ENCODE data around the gene CRKL. TPM values are rescaled to one million over a fixed set of nuclear protein-coding genes. Genes with fewer than 3 reads are reported as not detected.
"Not testable (repeated sequence)": the region's sequence is repeated elsewhere in the genome, so short reads cannot be mapped to it uniquely, and the experiment has no call there.

The CRKL gene
- polyA plus RNA-seq, 3 donors, result 59.1 to 65.5 (median 64.7) TPM

DNA sequence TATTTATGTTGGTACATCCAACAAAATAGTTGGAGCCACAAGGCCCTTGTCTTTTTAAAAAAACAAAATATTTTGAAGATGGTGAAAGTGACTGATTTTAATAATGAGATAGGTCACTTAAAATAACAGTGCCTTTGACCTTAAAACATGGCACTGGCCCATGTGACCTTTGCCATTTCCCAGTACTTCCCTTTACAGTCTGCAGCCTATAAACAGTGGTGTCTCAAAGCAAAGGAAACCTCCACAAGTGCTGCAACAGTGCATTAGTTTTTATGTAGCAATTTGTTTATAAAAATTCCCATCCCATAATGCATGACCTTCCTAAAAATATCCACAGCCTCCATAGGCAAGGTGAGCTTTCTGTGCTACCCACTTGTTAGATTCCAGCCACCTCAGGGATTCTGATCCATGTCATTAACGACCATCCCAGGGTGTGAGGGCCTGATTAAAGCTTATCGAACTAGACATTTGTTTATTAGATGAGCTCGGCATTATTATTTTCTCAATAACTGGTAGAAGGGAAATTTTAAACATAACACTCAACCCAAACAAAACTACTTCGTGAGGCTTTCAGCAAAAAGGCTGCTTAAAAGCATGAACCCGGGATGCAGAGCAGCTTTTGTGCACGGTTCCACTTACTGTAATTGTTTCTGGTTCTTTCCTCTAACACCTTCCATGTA lies 28.0 kb upstream of the CRKL start:
- no peak for DNase-seq (ENCODE audit: extremely low read depth in 1 of 11, low read depth in 9 of 11, low spot score in 4 of 11)

DNA sequence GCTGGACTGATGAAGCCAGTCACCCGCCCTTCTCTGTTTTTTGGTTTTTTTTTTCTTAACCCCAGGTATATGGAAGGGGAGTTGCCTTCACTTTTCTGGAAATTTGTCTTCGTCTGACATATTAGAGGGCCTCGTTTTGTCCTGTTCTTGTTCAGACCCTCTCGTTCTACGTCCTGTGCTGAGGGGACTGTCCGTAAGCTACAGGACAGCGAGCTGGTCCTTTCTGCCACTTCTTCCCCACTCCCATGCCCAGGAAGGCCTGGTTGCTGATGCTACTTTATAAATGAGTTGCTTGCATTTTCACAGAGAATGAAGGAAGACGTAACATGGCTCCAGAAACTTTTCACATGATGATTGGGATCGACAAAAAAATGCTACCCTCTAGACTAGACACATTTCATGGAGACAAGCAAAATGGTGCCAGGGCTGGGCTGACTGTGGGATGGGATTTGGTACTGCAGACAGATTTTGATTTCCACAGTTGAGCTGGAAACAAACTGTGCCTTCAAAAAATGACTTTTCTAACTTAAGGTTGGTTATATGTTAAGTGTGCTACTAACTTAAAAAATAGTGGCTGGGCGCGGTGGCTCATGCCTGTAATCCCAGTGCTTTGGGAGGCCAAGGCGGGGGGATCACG lies 27.2 kb upstream of the CRKL start:
- no peak for DNase-seq (ENCODE audit: extremely low read depth in 1 of 11, low read depth in 9 of 11, low spot score in 4 of 11)

DNA sequence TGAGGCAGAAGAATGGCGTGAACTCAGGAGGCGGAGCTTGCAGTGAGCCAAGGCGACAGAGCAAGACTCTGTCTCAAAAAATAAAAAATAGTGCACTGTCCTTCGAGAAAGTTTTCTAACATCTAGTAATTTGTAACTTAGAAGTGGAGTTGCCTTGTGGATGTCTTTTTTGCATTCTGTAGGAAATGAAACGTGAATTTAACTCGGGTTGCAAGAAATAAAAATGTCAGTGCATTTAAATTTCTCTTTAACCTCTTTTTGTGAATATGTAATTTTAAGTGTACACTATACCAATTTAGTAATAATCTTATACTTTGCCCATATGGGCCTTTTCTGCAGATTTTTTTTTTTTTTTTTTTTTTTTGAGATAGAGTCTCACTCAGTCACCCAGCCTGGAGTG lies 26.2 kb upstream of the CRKL start:
- no peak for DNase-seq (ENCODE audit: extremely low read depth in 1 of 11, low read depth in 9 of 11, low spot score in 4 of 11)

DNA sequence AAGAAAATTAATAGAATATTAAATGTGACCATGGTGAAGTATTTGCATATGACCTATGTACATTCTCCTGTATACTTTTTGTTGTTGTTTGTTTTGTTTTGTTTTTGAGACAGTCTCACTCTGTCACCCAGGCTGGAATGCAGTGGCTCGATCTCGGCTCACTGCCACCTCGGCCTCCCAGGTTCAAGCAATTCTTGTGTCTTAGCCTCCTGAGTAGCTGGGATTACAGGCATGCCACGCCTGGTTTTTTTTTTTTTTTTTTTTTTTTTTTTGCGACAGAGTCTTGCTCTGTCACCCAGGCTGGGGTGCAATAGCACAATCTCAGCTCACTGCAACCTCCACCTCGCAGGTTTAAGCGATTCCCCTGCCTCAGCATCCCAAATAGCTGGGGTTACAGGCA lies 19.5 kb upstream of the CRKL start:
- not testable (repeated sequence) for DNase-seq (ENCODE audit: extremely low read depth in 1 of 11, low read depth in 9 of 11, low spot score in 4 of 11)

DNA sequence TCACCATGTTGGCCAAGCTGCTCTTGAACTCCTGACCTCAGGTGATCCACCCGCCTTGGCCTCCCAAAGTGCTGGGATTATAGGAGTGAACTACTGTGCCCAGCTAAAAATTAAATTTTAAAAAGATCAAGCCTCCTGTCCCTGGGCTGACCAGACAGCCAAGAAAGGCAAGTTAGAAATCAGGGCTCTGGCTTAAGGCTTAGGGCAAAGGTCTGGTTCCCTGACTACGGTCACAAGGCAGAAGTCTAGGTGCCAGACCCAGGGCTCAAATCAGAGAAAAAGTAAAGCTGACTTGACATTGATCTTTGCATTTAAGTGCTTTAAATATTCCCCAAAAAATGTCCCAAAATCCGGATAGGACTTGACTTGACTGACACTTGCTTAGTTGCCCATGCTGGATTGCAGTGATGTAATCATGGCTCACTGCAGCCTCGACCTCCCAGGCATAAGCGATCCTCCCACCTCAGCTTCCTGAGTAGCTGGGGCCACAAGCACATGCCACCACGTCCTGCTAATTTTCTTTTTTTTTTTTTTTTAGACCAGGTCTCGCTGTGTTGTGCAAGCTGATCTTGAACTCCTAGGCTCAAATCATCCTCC lies 17.3 kb upstream of the CRKL start:
- no peak for DNase-seq (ENCODE audit: extremely low read depth in 1 of 11, low read depth in 9 of 11, low spot score in 4 of 11)

DNA sequence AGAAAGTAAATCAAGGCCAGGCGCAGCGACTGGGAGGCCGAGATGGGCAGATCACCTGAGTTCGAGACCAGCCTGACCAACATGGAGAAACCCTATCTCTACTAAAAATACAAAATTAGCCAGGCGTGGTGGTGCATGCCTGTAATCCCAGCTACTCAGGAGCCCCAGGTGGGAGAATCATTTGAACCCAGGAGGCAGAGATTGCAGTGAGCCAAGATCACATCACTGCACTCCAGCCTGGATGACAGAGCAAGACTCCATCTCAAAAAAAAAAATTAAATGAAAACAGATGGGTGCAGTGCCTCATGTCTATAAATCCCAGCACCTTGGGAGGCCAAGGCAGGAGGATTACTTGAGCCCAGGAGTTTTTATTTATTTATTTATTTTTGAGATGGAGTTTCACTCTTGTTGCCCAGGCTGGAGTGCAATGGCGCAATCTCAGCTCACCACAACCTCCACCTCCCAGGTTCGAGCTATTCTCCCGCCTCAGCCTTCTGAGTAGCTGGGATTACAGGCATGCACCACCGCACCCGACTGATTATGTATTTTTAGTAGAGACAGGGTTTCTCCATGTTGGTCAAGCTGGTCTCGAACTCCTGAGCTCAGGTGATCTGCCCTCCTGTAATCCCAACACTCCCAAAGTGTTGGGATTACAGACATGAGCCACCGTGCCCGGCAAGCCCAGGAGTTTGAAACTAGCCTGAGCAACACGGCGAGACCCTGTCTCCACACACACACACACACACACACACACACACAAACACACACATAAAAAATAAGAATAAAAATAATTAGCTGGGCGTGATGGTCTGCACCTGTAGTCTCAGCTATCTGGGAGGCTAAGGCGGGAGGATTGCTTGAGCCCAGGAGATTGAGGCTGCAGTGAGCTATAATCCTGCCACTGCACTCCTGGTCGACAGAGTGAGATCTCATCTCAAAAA lies 15.8 kb upstream of the CRKL start:
- not testable (repeated sequence) for DNase-seq (ENCODE audit: extremely low read depth in 1 of 11, low read depth in 9 of 11, low spot score in 4 of 11)

DNA sequence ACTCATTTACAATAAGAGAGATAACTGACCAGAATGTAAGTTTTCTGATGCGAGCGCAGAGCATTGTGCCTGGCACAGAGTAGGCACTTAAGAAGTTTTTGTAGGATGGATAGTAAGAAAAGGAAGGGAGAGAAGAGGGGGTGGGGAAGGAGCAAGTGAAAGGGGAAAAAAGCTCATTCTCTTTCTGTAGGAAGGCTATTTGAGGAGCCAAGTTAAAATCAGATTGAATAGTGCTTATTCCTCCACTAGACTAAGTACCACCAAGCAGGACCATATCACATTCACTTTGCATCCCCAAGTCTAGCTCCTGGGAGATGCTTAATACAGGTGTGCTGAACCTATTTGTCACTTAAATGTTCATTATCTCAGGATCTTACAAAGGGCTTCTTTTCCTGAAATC lies 14.1 kb upstream of the CRKL start:
- DNase-seq (ENCODE audit: extremely low read depth in 1 of 11, low read depth in 9 of 11, low spot score in 4 of 11), result no peak

DNA sequence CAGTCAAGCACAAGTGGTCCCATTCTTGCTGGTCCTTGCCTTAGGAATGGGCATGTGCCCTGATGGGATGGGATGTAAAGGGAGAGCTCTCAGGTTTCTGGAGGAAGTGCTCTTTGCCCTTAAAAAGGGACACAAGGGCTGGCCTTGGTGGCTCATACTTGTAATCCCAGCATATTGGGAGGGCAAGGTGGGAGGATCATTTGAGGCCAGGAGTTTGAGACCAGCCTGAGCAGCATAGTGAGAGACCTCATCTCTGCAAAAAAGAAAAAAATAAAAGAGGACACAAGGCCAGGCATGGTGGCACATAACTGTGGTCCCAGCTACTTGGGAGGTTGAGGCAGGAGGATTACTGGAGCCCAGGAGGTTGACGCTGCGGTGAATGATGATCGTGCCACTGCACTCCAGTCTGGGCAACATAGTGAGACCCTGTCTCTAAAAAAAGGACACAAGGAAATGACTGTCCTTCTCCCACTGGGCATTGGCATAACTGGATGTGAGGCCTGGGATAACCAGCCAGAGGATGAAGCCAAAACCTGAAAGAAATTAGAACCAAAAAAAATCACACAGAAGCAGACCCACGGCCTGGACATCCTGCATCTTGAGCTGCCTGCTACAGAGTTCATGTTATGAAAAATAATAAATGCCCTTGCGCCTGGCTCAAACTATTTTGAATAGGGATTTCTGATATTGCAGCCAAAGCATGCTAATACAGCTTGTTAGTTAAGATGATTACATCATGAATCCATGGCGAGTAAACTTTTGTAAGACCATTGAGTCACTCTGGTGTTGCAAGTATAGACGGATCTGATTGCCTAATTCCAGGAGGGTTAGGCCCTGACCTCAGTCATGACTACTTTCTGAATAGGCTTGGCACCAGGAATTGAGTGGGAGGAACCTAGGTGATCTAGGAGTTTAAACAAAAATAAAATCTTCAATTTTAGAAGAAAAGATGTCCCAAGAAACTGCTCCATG lies 12.9 kb upstream of the CRKL start:
- no peak for DNase-seq (ENCODE audit: extremely low read depth in 1 of 11, low read depth in 9 of 11, low spot score in 4 of 11)

DNA sequence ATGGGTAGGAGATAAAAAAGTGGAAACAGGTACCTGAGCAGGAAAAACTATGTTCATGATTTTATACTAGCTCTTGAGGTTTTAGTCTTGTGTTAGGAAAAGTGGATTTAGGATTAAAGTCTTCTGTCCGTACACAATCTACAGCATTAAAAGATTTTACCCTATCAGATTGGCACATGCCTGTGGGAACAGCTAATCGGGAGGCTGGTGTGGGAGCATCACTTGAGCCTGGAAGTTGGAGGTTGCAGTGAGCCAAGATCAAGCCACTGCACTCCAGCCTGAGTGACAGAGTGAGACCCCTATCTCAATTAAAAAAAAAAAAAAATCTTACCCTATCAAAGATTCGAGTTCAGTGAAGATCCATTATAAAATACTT lies 12.2 kb upstream of the CRKL start:
- DNase-seq (ENCODE audit: extremely low read depth in 1 of 11, low read depth in 9 of 11, low spot score in 4 of 11), result no peak

DNA sequence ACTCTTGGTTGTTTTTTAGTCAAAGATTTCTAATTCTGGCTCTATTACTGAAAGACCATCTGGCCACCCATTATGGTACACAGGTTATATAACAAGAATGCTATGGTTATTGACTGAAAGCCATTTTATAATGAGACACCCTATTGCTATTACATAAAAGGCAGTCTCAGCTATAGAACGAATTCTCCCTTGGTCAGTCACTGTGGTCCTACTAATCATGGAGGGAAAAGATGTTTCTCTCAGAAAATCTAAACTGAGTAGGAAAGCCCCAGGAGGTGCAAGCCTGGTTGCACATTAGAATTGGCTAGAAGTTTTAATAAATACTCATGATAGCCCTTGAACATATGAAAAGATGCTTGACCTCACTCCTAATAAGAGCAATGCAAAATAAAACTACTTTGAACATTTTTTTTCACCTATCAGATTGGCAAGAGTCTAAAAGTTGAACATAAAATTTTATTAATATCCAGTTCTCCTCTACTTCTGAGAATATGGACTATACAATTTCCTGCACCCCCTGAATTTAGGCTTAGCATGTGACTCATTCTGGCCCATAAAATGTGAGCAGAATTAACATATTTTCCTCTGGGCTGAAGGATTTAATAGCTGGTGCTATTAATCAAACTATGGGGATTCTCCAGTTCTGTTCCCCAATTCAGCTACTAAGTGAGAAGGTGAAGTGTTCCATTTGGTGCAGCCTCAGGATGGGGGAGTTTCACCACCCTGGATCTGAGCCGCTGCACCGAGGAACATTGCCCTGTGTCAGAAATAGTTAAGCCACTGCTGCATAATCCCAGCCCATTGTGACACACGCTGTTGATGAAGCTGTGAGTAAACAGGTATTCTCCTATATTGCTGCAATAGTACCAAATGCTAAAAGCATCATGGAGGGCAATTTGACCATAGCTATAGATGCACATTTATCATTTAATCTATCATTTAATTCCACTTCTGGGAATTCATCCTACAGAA lies 11.5 kb upstream of the CRKL start:
- no peak for DNase-seq (ENCODE audit: extremely low read depth in 1 of 11, low read depth in 9 of 11, low spot score in 4 of 11)

DNA sequence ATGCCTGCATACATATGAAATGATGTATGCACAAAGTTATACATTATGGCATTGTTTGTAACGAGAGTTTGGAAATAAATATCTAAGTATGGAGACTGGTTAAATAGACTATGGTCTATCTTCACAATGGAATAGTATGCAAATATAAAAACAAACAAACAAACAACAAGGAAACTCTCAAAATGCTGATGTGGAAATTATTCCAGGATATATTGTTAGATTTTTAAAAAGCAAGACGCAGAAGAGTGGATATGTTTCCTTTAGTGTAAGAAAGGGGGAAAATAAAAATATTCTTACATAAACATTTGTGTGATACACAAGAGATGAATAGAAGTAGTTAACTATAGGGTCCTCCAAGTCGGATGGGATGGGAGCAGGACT lies 10.8 kb upstream of the CRKL start:
- no peak for DNase-seq (ENCODE audit: extremely low read depth in 1 of 11, low read depth in 9 of 11, low spot score in 4 of 11)

DNA sequence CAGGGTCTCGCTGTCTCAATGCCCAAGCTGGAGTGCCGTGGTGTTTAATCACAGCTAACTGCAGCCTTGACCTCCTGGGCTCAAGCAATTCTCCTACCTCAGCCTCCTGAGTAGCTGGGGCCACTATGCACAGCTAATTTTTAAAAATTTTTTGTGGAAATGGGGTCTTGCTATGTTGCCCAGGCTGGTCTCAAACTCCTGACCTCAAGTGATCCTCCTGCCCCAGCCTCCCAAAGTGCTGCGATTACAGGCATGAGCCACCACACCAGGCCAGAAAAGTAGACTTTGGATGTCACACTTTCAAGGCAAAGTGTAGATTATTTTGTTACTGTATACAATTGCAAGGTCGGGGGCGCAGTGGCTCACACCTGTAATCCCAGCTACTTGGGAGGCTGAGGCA lies 8.5 kb upstream of the CRKL start:
- not testable (repeated sequence) for DNase-seq (ENCODE audit: extremely low read depth in 1 of 11, low read depth in 9 of 11, low spot score in 4 of 11)

DNA sequence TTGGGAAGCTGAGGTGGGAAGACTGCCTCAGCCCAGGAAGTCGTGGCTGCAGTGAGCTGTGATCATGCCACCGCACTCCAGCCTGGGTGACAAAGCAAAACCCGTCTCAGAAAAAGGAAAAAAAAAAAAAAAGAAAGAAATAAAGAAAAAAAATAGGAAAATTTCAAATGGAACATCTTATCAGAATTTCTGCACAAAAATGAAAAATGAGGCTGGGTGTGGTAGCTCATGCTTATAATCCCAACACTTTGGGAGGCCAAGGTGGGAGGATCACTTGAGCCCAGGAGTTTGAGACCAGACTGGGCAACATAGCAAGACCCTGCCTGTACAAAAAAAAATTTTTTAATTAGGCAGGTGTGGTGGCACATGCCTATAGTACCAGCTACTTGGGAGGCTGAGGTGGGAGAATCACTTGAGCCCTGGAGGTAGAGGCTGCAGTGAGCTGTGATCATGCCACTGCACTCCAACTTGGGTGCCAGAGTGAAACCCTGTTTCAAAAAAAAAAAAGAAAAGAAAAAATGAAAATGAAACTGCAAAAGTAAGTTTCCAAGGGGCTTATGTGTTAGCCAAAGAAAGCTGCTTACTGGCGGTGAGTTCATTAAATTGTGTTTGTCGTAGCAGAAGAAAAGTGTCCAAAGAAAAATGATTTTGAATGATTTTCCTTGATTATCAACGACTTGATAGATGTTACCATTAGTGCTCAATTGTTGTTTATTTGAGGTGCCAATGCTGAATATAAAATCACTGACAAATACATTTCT lies 7.5 kb upstream of the CRKL start:
- DNase-seq (ENCODE audit: extremely low read depth in 1 of 11, low read depth in 9 of 11, low spot score in 4 of 11), result no peak

DNA sequence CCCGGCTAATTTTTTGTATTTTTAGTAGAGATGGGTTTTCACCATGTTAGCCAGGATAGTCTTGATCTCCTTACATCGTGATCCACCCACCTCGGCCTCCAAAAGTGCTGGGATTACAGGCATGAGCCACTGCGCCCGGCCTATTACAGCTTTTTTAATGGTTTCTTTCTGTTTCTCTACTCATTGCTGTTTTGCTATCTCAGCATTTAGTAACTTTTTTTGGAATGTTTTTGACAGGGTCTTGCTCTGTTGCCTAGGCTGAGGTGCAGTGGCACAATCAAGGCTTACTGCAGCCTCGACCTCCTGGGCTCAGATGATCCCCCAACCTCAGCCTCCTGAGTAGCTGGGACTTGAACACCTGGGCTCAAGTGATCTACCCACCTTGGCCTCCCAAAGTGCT lies 4.7 kb upstream of the CRKL start:
- no peak for DNase-seq (ENCODE audit: extremely low read depth in 1 of 11, low read depth in 9 of 11, low spot score in 4 of 11)

DNA sequence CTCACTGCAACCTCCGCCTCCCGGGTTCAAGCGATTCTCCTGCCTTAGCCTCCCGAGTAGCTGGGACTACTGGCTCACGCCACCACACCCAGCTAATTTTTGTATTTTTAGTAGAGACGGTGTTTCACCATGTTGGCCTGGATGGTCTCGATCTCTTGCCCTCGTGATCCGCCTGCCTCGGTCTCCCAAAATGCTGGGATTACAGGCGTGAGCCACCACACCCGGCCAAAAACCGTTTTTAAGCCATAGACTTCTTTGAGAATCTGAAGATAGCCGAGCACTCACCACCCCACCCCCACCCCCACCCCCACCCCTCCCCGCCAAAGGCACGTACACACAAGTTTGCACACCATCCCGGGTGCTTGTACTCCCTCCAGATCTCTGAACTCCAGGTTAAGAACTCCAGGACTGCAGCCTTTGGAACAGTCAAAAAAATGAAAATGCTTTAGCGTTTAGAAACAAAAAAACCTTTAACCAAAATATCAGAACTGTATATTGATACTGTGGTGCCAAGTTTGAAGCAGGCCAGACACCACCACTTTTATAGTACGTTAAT lies 1.5 kb downstream of the CRKL start:
- no peak for DNase-seq (ENCODE audit: extremely low read depth in 1 of 11, low read depth in 9 of 11, low spot score in 4 of 11)

DNA sequence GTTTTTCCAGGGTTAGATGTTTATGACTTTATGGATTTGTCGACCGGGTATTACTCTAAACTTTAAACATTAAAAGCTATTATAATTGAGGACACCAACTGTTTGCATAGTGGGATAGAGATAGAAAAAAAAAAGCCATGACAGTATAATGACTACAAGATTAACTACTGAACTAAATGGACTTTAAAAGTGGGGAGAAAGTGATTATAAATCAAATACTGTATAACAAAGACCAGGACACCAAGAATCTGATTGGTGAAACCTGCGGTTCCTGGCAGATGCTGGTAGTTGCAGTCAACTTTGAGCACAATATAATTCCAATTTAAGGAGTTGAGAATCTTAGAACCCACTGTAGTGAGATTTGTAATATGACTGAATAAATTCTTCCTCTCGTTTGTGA lies 2.5 kb downstream of the CRKL start:
- DNase-seq (ENCODE audit: extremely low read depth in 1 of 11, low read depth in 9 of 11, low spot score in 4 of 11), result no peak

DNA sequence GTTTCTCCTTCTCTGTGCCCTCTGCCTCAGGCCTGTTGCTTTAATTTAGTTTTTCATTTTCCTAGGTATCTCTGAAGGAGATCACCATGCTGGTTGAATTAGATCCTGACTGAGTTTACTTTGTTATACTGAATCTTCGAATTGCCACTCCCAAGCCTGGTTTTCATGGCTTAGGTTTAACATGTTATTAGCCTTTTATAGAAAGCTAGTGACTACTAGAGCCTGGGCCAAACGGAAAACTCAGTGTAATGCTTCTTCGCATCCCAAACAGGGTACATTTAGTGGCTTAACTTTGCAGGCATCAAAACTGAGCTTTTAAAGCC lies 3.6 kb downstream of the CRKL start:
- no peak for DNase-seq (ENCODE audit: extremely low read depth in 1 of 11, low read depth in 9 of 11, low spot score in 4 of 11)

Measured in renal cortex interstitium (tissue), 11 donors.